Measurements from ENCODE around the gene MSI2. TPM values are rescaled to one million over a fixed set of nuclear protein-coding genes. Genes with fewer than 3 reads are reported as not detected.

The MSI2 gene
- total RNA-seq, 1 donor from 2014 or later, result 31.0 TPM

DNA sequence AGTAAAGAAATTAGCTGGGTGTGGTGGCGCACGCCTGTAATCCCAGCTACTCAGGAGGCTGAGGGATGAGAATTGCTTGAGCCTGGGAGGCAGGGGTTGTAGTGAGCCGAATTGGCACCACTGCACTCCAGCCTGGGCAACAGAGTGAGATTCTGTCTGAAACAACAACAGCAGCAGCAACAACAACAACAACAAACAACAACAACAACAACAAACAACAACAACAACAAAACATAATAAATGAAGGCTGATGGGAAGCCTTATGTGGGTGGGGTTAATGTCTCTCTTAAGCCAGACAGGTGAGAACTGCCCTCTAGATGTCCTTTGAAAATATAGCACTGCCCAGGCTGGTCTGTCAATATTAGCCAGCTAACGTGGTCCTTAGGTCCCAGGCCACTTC lies 107.3 kb downstream of the MSI2 start:
- DNase-seq (ENCODE audit: low spot score in 2 of 2), result no peak
- no peak for FAIRE-seq

DNA sequence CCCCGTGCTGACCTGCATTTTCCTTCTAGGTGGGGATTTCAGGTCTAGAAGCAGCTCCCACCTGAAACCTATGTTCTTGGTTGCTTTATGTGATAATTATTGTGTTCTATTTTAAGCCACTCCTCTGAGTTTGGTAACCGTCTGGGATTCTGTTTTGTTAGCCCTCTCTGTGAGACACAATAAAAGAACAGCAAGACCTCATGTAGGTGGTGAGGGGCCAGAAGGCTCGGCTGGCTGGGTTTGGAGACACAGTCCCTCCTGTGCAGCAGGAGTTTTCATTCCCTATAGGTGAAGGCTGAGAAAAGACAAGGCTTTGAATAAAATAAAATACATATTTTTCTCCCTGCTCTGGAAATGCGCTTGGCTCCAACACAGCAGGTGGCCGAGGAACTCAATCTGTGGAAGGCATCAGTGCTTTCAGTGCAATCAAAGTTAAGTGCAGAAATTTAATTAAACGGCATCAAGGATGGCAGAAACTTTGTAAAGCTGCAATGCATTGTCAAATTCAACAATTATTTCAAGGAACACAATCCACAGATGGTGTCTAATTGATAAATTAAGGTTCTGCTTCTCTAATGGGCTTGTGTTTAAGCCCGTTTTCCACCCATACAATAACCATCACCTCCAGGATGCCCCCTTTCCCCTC lies 107.8 kb downstream of the MSI2 start:
- FAIRE-seq (no peak), DNase-seq (ENCODE audit: low spot score in 2 of 2) (no peak)

DNA sequence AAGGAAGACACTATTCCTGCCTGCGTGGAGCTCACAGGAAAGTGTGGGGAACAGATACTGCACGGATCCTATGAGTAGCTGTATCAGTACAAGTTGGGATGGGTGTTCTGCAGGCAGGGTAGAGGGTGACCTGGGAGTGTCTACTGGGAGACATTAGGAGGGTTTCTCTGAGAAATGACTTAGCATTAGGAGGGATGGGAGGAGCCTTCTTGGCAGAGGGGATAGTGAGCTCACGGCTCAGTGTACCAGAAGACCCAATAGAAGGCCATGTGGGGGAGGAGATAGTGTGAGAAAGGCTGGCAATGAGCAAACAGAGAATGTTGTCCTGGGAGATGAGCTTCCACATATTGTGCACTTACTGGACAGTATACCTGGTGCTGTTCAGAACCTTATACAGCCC lies 109.1 kb downstream of the MSI2 start:
- DNase-seq (ENCODE audit: low spot score in 2 of 2) (no peak), FAIRE-seq (no peak)

GRCh38 chr17:57366177-57366557 lies 109.8 kb downstream of the MSI2 start:
- DNase-seq (ENCODE audit: low spot score in 2 of 2) (no peak), FAIRE-seq (no peak)

DNA sequence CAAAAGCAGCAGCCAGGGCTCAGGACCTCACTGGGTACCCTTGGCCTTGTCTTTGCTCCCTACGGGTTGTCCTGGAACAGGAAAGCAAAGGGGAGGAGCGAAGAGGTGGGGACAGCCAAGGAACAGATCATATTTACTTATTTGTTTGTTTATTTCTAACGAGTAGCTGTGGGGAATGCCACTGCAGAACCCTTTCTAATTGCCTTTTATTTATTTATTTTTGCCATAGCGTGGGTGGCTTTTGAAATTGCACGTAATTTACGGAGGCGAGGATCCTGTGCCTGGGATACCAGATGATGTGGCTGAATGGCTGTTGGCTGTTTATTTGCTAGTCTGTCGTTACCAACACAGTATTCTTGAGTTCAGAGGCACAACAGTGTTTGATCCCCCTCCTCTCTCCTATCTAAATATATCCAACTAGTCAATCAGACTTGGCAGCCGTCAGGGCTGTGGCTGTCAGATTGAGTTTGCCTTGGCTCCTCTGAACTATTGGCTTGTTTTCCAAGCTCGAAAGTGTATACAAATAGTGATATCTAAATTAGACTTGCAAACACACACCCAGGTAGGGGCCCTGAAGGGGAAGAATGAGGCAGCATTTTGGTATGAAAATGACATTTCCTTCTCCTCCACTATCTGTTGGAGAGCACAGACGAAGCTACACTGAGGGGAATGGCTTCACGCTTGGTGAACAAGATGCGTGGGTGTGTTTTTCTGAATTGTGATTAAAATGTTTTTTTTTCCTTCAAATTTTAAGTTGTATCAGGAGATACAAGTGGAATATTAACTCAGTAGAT lies 110.4 kb downstream of the MSI2 start:
- DNase-seq (ENCODE audit: low spot score in 2 of 2) (no peak), FAIRE-seq (no peak)

DNA sequence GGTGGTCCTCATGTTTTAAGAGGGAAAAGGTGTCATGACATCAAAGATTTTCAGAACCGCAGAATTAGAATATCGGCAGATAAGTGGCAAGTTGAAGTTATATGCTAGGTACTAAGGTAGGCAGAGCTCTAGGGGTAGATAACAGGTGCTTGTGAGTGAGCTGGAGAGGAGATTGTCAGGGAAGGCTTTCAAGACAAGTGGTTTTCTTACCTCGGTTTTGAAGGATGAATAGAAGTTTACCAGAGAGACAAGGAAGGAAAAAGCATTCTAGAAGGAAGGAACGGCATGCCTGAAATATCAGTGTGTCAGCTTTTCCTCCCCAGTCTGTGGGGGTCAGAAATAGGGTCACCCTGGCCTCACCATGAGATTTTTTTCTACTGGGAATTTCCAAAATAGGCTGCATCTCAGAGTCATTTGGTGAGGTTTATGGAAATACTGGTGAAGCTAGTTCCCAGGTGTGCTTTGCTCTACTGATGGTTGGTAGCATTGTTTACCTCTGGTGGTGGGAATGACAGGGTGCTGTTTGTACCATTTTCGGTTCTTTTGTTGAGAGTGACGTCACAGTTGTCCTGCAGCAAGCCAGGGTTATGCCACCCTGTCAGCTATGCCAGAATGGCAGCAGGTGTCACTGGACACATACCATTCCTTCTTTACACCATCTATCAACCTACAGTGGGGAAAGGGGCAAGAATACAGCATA lies 112.5 kb downstream of the MSI2 start:
- FAIRE-seq, result no peak
- no peak for DNase-seq (ENCODE audit: low spot score in 2 of 2)

GRCh38 chr17:57369509-57369945 lies 113.2 kb downstream of the MSI2 start:
- DNase-seq (ENCODE audit: low spot score in 2 of 2), result no peak
- no peak for FAIRE-seq

GRCh38 chr17:57370037-57370581 lies 113.8 kb downstream of the MSI2 start:
- DNase-seq (ENCODE audit: low spot score in 2 of 2), result no peak
- FAIRE-seq, result no peak

GRCh38 chr17:57370619-57371018 lies 114.3 kb downstream of the MSI2 start:
- FAIRE-seq (no peak), DNase-seq (ENCODE audit: low spot score in 2 of 2) (no peak)

DNA sequence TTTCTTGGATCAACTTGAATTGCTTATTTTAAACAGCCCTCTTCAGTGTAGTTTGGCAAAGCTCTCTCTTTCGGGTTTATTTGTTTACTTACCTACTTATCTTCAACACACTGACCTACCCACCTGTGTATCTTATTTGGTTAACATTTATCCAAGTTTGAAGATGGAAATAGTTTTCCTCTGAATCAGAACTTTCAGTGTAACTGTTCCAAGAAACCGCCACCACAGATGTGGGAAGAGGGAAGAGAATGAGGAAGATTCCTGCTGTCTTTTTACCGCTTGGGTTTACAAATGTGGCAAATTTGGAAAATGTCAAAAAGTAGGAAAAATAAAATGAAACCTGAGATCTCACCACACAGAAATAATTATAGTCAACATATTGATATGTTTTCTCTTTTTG lies 115.8 kb downstream of the MSI2 start:
- FAIRE-seq (no peak), DNase-seq (ENCODE audit: low spot score in 2 of 2) (no peak)

DNA sequence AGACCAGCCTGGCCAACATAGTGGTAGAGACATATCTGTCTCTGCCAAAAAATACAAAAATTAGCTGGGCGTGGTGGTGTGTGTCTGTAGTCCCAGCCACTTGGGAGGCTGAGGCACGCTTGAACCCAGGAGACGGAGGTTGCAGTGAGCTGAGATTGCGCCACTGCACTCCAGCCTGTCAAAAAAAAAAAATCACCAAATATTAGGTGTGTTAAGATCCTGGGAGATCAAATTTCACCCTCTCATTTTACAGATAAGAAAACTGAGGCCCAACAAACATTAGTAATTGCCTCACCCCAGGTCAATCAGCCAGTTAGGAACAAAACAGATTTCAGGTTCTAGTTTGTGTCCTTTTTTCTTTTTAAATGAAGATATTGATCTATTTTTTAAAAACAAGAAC lies 116.7 kb downstream of the MSI2 start:
- DNase-seq (ENCODE audit: low spot score in 2 of 2) (no peak), FAIRE-seq (no peak)

GRCh38 chr17:57373756-57374155 lies 117.4 kb downstream of the MSI2 start:
- no peak for FAIRE-seq

DNA sequence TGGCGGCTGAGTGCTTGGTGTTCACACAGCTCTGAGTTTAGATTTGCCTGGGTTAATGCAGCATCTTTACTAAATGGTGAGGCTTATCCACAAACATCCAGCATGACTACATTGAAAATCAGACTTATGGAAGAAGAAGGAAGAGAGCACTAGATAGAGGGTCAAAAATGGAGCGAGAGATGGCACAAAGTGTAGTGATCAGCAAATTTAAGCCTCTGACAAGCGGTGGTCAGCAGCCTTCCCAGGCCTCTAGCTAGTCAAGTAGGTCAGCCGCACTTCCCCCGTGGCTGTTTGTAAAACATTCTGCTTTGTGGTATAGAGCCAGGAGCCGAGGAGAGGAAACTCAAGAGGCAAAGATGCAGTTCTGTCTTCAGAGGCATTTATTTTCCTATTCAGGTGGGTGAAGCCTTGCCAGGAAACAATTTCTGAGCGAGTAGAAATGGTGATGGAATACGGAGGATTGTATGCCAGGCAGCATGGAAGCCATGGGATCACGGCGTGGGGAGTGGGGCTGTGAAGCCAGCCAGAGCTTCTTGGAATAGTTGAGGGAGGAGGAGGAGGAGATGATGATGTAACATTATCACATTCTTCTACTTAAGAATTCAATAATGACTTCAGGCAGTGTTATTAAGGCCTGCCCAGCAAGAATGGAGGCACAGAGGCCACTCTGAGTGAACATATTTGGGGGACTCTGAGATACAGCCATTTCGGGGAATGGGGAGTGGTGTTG lies 118.9 kb downstream of the MSI2 start:
- FAIRE-seq, result no peak
- DNase-seq (ENCODE audit: low spot score in 2 of 2), result no peak

More at GRCh38 chr17:57373756-57374155, 117.4 kb downstream of the MSI2 start:
- no peak for DNase-seq (ENCODE audit: low spot score in 2 of 2)

DNA sequence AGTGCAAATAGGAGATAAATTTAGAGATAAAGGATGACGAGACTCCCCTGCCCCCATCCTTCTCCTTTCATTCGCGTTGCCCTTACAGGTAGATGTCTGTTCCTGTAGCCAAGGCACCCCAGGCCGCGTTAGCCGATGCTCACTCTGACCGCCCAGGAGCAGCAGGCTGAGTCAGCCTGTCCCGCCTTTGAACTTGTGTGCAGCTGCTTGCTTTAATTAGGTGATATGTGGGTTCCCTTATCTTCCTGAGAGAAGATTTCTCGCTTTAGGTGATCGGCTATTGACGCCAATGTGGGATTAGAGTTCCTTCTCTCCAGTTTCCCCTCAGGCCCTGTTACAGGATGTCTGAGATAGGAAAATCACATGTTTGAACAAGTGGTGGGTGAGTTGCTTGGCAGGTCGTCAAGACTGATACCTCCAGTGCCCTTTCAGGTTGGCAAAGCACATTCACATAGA lies 119.5 kb downstream of the MSI2 start:
- no peak for DNase-seq (ENCODE audit: low spot score in 2 of 2)
- FAIRE-seq, result no peak

DNA sequence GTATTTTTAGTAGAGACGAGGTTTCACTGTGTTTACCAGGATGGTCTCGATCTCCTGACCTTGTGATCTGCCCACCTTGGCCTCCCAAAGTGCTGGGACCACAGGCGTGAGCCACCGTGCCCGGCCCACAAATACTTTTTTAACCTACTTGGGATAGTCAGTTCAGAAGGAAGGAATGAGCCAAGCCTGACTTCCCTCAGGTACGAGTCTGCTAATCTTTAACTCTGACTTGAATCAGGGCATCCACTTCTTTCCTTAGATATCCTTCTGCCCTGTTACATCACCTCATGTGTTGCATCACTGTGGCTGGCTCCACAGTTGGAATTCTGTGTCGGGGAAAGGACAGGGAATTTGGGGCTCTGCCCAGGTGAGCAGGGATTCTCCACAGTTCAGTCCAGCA lies 120.8 kb downstream of the MSI2 start:
- no peak for FAIRE-seq
- DNase-seq (ENCODE audit: low spot score in 2 of 2), result no peak

DNA sequence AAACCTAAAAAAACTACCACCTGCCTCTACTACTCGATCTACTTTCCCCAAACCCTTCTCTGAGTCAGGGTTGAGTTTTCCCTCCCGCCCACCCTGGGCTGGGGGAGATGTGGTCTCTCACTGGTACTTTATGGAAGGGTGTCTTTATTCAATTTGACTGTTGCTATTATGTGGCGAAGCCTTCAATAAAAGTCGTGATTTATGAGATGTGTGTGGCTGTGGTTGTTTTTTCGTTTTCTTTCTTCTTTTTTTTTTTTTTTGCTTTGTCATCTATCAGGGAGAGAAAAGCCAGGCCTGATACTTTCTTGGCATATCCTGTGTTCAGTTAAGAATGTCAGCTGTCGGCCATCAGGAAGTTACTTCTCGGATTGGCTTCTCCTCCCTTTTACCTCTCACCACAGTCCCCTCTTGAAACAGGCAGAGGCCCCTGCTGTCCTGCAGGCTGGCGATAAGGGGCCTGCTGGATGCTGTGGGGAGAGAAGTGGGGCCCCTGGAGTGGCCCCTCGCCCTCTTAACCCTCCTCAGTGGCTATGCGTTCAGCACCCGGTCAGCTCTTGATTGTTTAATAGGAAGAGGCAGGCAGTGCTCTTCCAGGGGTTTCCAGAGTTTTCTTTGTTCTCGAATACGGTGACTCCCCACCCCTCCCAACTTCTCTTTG lies 123.0 kb downstream of the MSI2 start:
- FAIRE-seq (no peak), DNase-seq (ENCODE audit: low spot score in 2 of 2) (no peak)

DNA sequence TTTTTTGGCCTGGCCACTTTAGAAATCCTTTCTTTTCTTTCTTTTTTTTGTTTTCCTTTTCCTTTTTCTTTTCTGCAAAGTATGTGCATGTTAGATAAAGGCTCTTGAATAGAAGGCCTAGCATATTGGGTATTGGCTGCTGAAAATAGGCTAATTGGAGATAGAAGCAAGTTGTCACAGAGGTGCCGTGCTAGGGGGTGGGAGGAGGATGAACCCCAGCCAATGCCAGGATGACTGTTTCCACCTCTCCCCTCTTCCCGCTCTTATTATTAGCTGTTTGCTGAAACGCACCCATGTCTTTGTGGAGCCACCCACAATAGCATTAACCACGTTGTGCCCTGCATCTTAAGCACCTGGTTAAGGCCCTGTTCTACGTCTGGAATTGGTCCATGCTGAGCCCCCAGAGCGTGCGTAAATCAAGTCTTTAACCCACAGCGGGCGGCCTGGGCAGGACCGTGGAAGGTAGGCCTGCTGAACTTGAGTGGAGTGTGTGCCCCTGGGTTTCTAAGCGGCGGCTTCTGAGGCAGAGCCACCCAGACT lies 123.6 kb downstream of the MSI2 start:
- DNase-seq (ENCODE audit: low spot score in 2 of 2) (no peak), FAIRE-seq (no peak)

DNA sequence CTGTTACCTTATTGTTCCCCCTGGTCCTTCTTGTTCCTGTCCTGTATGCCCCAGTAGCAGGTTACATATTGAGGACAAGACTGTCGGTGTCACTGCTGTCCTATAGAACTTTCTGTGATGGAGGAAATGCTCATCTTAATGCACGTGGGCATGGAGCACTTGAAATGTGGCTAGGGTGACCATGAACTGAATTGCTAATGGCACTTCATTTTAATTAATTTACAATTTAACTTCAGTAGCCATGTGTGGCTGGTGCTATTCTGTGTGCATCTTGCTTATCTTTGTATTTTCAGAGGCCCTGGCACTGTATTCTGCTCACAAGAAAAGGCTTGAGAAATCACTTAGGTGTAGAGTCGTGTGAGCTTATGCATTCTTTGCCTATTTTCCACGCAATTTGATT lies 125.2 kb downstream of the MSI2 start:
- no peak for DNase-seq (ENCODE audit: low spot score in 2 of 2)
- no peak for FAIRE-seq

GRCh38 chr17:57384219-57384618 lies 127.9 kb downstream of the MSI2 start:
- no peak for DNase-seq (ENCODE audit: low spot score in 2 of 2)
- FAIRE-seq, result no peak

DNA sequence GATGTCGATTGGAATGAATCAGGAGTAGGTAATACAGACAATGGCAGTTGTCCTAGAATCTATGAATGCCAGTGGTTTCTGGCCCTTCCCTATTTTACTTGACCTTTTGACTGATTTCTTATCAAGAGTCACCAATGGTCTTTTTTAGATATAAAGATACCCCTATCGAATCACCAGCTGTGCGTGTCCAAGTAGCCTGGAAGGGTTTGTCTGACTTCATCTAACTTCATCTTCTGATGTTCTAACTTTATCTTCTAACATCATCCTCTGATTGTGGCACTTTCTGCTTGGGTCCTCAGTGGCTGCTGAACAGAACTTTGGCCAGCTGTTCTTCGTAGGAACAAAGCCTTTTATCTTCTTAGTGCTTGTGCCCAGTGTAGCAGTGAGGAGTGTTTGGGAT lies 129.7 kb downstream of the MSI2 start:
- no peak for FAIRE-seq
- DNase-seq (ENCODE audit: low spot score in 2 of 2), result no peak

All from frontal cortex (tissue), 4 donors.